Anterior cingulate cortex (tissue), 58 donors: ENCODE data around the gene PIK3R1.
"Not testable (repeated sequence)": the region's sequence is repeated elsewhere in the genome, so short reads cannot be mapped to it uniquely, and the experiment has no call there.

ENCODE experiments used
- DNase-seq, 58 donors: peaks; one replicate each; lab custom pipeline; 2025; lab: John Stamatoyannopoulos, UW

PIK3R1 gene

GRCh38 chr5:68191083-68191791 lies 24.3 kb upstream of the PIK3R1 start:
- DNase-seq = no peak

GRCh38 chr5:68192679-68193060 lies 22.9 kb upstream of the PIK3R1 start:
- DNase-seq = no peak

- DNase-seq = no peak
These were observed 22.0 kb upstream of the PIK3R1 start for GRCh38 chr5:68193481-68194036.

- no peak for DNase-seq
These were observed 21.2 kb upstream of the PIK3R1 start for GRCh38 chr5:68194386-68194785.

- DNase-seq = no peak
These were observed 20.4 kb upstream of the PIK3R1 start for GRCh38 chr5:68195137-68195536.

- peak in 23 of 58 donors; percentile 2 to 70 (median 15) for DNase-seq
These were observed 18.7 kb upstream of the PIK3R1 start for GRCh38 chr5:68196876-68197275.

GRCh38 chr5:68200288-68200687 lies 15.3 kb upstream of the PIK3R1 start:
- DNase-seq = no peak

GRCh38 chr5:68210654-68211053 lies 4.9 kb upstream of the PIK3R1 start:
- not testable (repeated sequence) for DNase-seq

GRCh38 chr5:68214482-68215207 lies 911 bp upstream of the PIK3R1 start:
- DNase-seq = peak in 2 of 58 donors; percentile 42 to 55

- DNase-seq = peak in 1 of 58 donors; percentile 60
These were observed 315 bp downstream of the PIK3R1 start for GRCh38 chr5:68215898-68216244.

- peak in 42 of 58 donors; percentile 18 to 79 (median 50) for DNase-seq
These were observed 890 bp downstream of the PIK3R1 start for GRCh38 chr5:68216245-68217046.

- no peak for DNase-seq
These were observed 1.4 kb downstream of the PIK3R1 start for GRCh38 chr5:68217047-68217355.

GRCh38 chr5:68217528-68217927 lies 2.0 kb downstream of the PIK3R1 start:
- peak in 1 of 58 donors; percentile 10 for DNase-seq

- no peak for DNase-seq
These were observed 3.7 kb downstream of the PIK3R1 start for GRCh38 chr5:68219161-68219816.

GRCh38 chr5:68220260-68220659 lies 4.7 kb downstream of the PIK3R1 start:
- DNase-seq = no peak

- no peak for DNase-seq
These were observed 5.4 kb downstream of the PIK3R1 start for GRCh38 chr5:68220914-68221313.

GRCh38 chr5:68221488-68221887 lies 5.9 kb downstream of the PIK3R1 start:
- DNase-seq = no peak

GRCh38 chr5:68222310-68222709 lies 6.8 kb downstream of the PIK3R1 start:
- no peak for DNase-seq

GRCh38 chr5:68222824-68223354 lies 7.3 kb downstream of the PIK3R1 start:
- no peak for DNase-seq

- no peak for DNase-seq
These were observed 8.3 kb downstream of the PIK3R1 start for GRCh38 chr5:68223904-68224303.
